ENCODE measurements around the gene ZHX3. TPM values are rescaled to one million over a fixed set of nuclear protein-coding genes. Genes with fewer than 3 reads are reported as not detected.

The ZHX3 gene
- total and polyA plus RNA-seq, 10 donors: 1.6 to 26.7 (median 12.3) TPM

- Histone ChIP-seq H3K9me3 (no peaks in the 10 kb centered on the region), H3K36me3 (no peaks in the 10 kb centered on the region), H3K4me3 (no peak overlapping the region), H3K27ac (no peak overlapping the region), H3K4me1 (peaks cover 0 to 3% (median 0%) of the 10 kb centered on the region in 6 donors), H3K27me3 (replicated peaks in 1 of 7) (no peaks in the 10 kb centered on the region)
- no peak for DNase-seq
- WGBS, 5 donors: 93 to 100% (median 98%) methylated on average over 2 of the region's 2 CpGs
- intact Hi-C loops (cut with DNase I; ENCODE audit: low total_unique reads): loop anchor here (10.0 kb wide), 1 partner anchor 45 kb away; no protein-coding TSS in a partner anchor
- TF ChIP-seq CTCF (IDR thresholded peaks at IDR 0.05 in 8 of 11, conservative IDR thresholded peaks at IDR 0.05 in 3 of 11) (no peak), POLR2A (IDR thresholded peaks at IDR 0.05) (no peak), POLR2AphosphoS5 (IDR thresholded peaks at IDR 0.05) (no peak)
These were observed 97.7 kb downstream of the ZHX3 start for GRCh38 chr20:41219824-41220223.

GRCh38 chr20:41218466-41218865 lies 99.1 kb downstream of the ZHX3 start:
- no peaks in the 10 kb centered on the region for H3K27me3 ChIP-seq (replicated peaks in 1 of 7)
- H3K4me3 ChIP-seq: no peak overlapping the region
- no peaks in the 10 kb centered on the region for H3K9me3 ChIP-seq
- 80 to 94% (median 83%) methylated on average over 2 of the region's 2 CpGs for WGBS, 5 donors
- intact Hi-C loops (cut with DNase I; ENCODE audit: low total_unique reads): no loop called here
- no peak overlapping the region for H3K27ac ChIP-seq
- TF ChIP-seq CTCF (IDR thresholded peaks at IDR 0.05 in 8 of 11, conservative IDR thresholded peaks at IDR 0.05 in 3 of 11) (no peak), POLR2AphosphoS5 (IDR thresholded peaks at IDR 0.05) (no peak), POLR2A (IDR thresholded peaks at IDR 0.05) (no peak)
- no peaks in the 10 kb centered on the region for H3K4me1 ChIP-seq
- DNase-seq: no peak
- no peaks in the 10 kb centered on the region for H3K36me3 ChIP-seq

- H3K4me1 ChIP-seq: no peaks in the 10 kb centered on the region
- intact Hi-C loops (cut with DNase I; ENCODE audit: low total_unique reads): no loop called here
- no peaks in the 10 kb centered on the region for H3K27me3 ChIP-seq (replicated peaks in 1 of 7)
- no peak overlapping the region for H3K4me3 ChIP-seq
- WGBS, 5 donors: 87 to 93% (median 91%) methylated on average over 5 of the region's 5 CpGs
- no peak overlapping the region for H3K27ac ChIP-seq
- no peak for TF ChIP-seq POLR2AphosphoS5 (IDR thresholded peaks at IDR 0.05)
- TF ChIP-seq POLR2A (IDR thresholded peaks at IDR 0.05): no peak
- TF ChIP-seq CTCF (IDR thresholded peaks at IDR 0.05 in 8 of 11, conservative IDR thresholded peaks at IDR 0.05 in 3 of 11): no peak
- no peak for DNase-seq
- H3K9me3 ChIP-seq: no peaks in the 10 kb centered on the region
- no peaks in the 10 kb centered on the region for H3K36me3 ChIP-seq
These were observed 100.1 kb downstream of the ZHX3 start for GRCh38 chr20:41217422-41217821.

GRCh38 chr20:41214666-41215065 lies 102.9 kb downstream of the ZHX3 start:
- no peak overlapping the region for H3K27ac ChIP-seq
- no peak for TF ChIP-seq CTCF (IDR thresholded peaks at IDR 0.05 in 8 of 11, conservative IDR thresholded peaks at IDR 0.05 in 3 of 11)
- no peak for TF ChIP-seq POLR2A (IDR thresholded peaks at IDR 0.05)
- no peak for TF ChIP-seq POLR2AphosphoS5 (IDR thresholded peaks at IDR 0.05)
- H3K36me3 ChIP-seq: no peaks in the 10 kb centered on the region
- no peak overlapping the region for H3K4me3 ChIP-seq
- no peaks in the 10 kb centered on the region for H3K27me3 ChIP-seq (replicated peaks in 1 of 7)
- no peaks in the 10 kb centered on the region for H3K4me1 ChIP-seq
- 94 to 99% (median 99%) methylated on average over 3 of the region's 3 CpGs for WGBS, 5 donors
- no peaks in the 10 kb centered on the region for H3K9me3 ChIP-seq
- DNase-seq: no peak
- intact Hi-C loops (cut with DNase I; ENCODE audit: low total_unique reads): no loop called here

All from spleen (tissue), 11 donors.